Psoas muscle (tissue), 8 donors: ENCODE measurements around the gene PRKCD. TPM values are rescaled to one million over a fixed set of nuclear protein-coding genes. Genes with fewer than 3 reads are reported as not detected.

Source experiments
- ATAC-seq, 4 donors: fragments of 200-7000 bp; cut with Tn5 transposase; one replicate each; pipeline ENCODE4 v1.9.1; 2020; ENCODE audit warnings: moderate library complexity in 3 of 4, mild to moderate bottlenecking in 2 of 4
- DNase-seq, 2 donors: peaks; one replicate each; pipeline ENCODE4 v3.0.0-alpha.2; 2020
- H3K27ac ChIP-seq: fragments of 200-600 bp; one replicate; pipeline ENCODE4 v1.8.0; 2022
- H3K27me3 ChIP-seq, 3 donors: fragments of 200-600 bp in 1 of 3; one replicate each; pipeline versions ENCODE4 v1.6.1 to v1.8.0; 2013 to 2022; ENCODE audit warnings: low read length in 2 of 3, mild to moderate bottlenecking in 2 of 3, moderate library complexity in 1 of 3; ENCODE audit not compliant: insufficient read depth in 3 of 3
- H3K36me3 ChIP-seq, 2 donors: fragments of 200-600 bp in 1 of 2; one replicate each; pipeline versions ENCODE4 v1.6.1 to v1.8.0; 2013 to 2022; ENCODE audit warnings: low read depth in 1 of 2, mild to moderate bottlenecking in 1 of 2, moderate library complexity in 1 of 2; ENCODE audit not compliant: insufficient read depth in 1 of 2
- H3K4me1 ChIP-seq: fragments of 200-600 bp; one replicate; pipeline ENCODE4 v1.8.0; 2022
- H3K4me3 ChIP-seq: fragments of 200-600 bp; one replicate; pipeline ENCODE4 v1.8.0; 2022; ENCODE audit warnings: mild to moderate bottlenecking
- H3K9me3 ChIP-seq: fragments of 200-600 bp; one replicate; pipeline ENCODE4 v1.8.0; 2022
- CTCF ChIP-seq: fragments of 200-600 bp; IDR thresholded peaks from one replicate; pipeline ENCODE4 v1.8.0; 2022; ENCODE audit warnings: antibody characterized with exemption
- WGBS, 3 donors: extraction: QIAGEN DNeasy Blood & Tissue Kit; methylation state at CpG; one replicate each; pipeline versions ENCODE4 v1.1.6 to v1.1.7; 2013; 5-methylcytosine and 5-hydroxymethylcytosine counted together
- intact Hi-C, 2 donors: fragments of 100-400 bp; cut with DNase I; formaldehyde crosslinking; loops; one replicate each; pipeline versions ENCODE4 v1.11.0 to v1.14.2; 2022
- polyA plus RNA-seq, 3 donors: library from polyadenylated mRNA; stranded (reverse); fragments of 200-250 nt; gene quantifications; one replicate each; pipeline ENCODE4 v1.2.3, GENCODE V29; 2013
- total RNA-seq, 4 donors: library from RNA; stranded (reverse); fragmentation: NEBNext Ultra II Directional in 2 of 4; extraction: Animal tissue kit (Norgen Biotek cat#: 25700) in 2 of 4; gene quantifications; one replicate each; pipeline versions ENCODE4 v1.2.1 to v1.2.4, GENCODE V29; 2021 to 2023
- donor health status: healthy with polysubstance abuse.
- donor health status: DM: no; HTN: no; CAD: no; lungs with moderate emphysema.
- donor health status: Bipolar disorder and iron deficiency.
- donor health status: healthy.
- donor health status: DM: yes; HTN: yes; CAD: no.
- donor health status: DM: no; HTN: no; CAD: no.
- donor health status: DM: no; HTN: no; CAD: no.
- donor health status: DM: yes; HTN: yes; CAD: no.

Gene PRKCD
- total and polyA plus RNA-seq, 7 donors: 3.2 to 8.4 (median 4.4) TPM

- no peak for TF ChIP-seq CTCF
- Histone ChIP-seq H3K27ac (no peak overlapping the region), H3K9me3 (no peaks in the 10 kb centered on the region), H3K36me3 (peaks cover 7 to 92% of the 10 kb centered on the region in 2 donors), H3K4me3 (no peak overlapping the region), H3K27me3 (no peaks in the 10 kb centered on the region), H3K4me1 (no peaks in the 10 kb centered on the region)
- intact Hi-C loops: no loop called here
- WGBS, 3 donors: 93 to 100% (median 97%) methylated on average over 1 of the region's 1 CpG
- DNase-seq (no peak), ATAC-seq (no peak)
These were observed 38.1 kb upstream of the PRKCD start for GRCh38 chr3:53122933-53123305.

- H3K36me3 ChIP-seq: peaks cover 7 to 89% of the 10 kb centered on the region in 2 donors
- H3K4me3 ChIP-seq: no peak overlapping the region
- intact Hi-C loops: no loop called here
- H3K27ac ChIP-seq: no peak overlapping the region
- H3K9me3 ChIP-seq: no peaks in the 10 kb centered on the region
- TF ChIP-seq CTCF: no peak
- WGBS, 3 donors: 83 to 90% (median 84%) methylated on average over 8 of the region's 8 CpGs
- ATAC-seq (no peak), DNase-seq (no peak)
- no peaks in the 10 kb centered on the region for H3K4me1 ChIP-seq
- no peaks in the 10 kb centered on the region for H3K27me3 ChIP-seq
These were observed 37.5 kb upstream of the PRKCD start for GRCh38 chr3:53123510-53123909.

GRCh38 chr3:53123953-53124352 lies 37.1 kb upstream of the PRKCD start:
- no peaks in the 10 kb centered on the region for H3K9me3 ChIP-seq
- no peak overlapping the region for H3K27ac ChIP-seq
- no peaks in the 10 kb centered on the region for H3K27me3 ChIP-seq
- H3K36me3 ChIP-seq: peaks cover 7 to 84% of the 10 kb centered on the region in 2 donors
- intact Hi-C loops: no loop called here
- no peak for TF ChIP-seq CTCF
- H3K4me3 ChIP-seq: no peak overlapping the region
- H3K4me1 ChIP-seq: no peaks in the 10 kb centered on the region
- ATAC-seq (no peak), DNase-seq (no peak)
- WGBS, 3 donors: 91 to 94% (median 92%) methylated on average over 6 of the region's 6 CpGs

GRCh38 chr3:53126601-53127000 lies 34.4 kb upstream of the PRKCD start:
- Histone ChIP-seq H3K4me3 (no peak overlapping the region), H3K27ac (no peak overlapping the region), H3K27me3 (no peaks in the 10 kb centered on the region), H3K36me3 (peaks cover 3 to 58% of the 10 kb centered on the region in 2 donors), H3K9me3 (no peaks in the 10 kb centered on the region), H3K4me1 (peaks cover 14% of the 10 kb centered on the region)
- ATAC-seq: no peak
- no peak for TF ChIP-seq CTCF
- WGBS, 3 donors: 93 to 97% (median 94%) methylated on average over 2 of the region's 2 CpGs
- intact Hi-C loops: loop anchor here in 1 of 2 donors (5.0 kb wide), 1 partner anchor 36 kb away; the partner anchor contains the start of gene PRKCD
- DNase-seq: no peak

- peaks cover 22% of the 10 kb centered on the region for H3K4me1 ChIP-seq
- DNase-seq (no peak), ATAC-seq (no peak)
- H3K27me3 ChIP-seq: no peaks in the 10 kb centered on the region
- peaks cover 0 to 30% of the 10 kb centered on the region in 2 donors for H3K36me3 ChIP-seq
- WGBS, 3 donors: 78 to 81% (median 79%) methylated on average over 3 of the region's 3 CpGs
- peak overlapping the region; percentile 77 for H3K4me3 ChIP-seq
- H3K27ac ChIP-seq: peak overlapping the region; percentile 91
- TF ChIP-seq CTCF: no peak
- H3K9me3 ChIP-seq: no peaks in the 10 kb centered on the region
- intact Hi-C loops: loop anchor here in 1 of 2 donors (5.0 kb wide), 1 partner anchor 33 kb away; the partner anchor contains the start of gene PRKCD
These were observed 31.7 kb upstream of the PRKCD start for GRCh38 chr3:53129344-53129743.
